ENCODE measurements around the gene TECTA. TPM values are rescaled to one million over a fixed set of nuclear protein-coding genes. Genes with fewer than 3 reads are reported as not detected.
"Not testable (repeated sequence)": the region's sequence is repeated elsewhere in the genome, so short reads cannot be mapped to it uniquely, and the experiment has no call there.

The TECTA gene
- polyA plus RNA-seq, 1 donor from 2014 or later: not detected

DNA sequence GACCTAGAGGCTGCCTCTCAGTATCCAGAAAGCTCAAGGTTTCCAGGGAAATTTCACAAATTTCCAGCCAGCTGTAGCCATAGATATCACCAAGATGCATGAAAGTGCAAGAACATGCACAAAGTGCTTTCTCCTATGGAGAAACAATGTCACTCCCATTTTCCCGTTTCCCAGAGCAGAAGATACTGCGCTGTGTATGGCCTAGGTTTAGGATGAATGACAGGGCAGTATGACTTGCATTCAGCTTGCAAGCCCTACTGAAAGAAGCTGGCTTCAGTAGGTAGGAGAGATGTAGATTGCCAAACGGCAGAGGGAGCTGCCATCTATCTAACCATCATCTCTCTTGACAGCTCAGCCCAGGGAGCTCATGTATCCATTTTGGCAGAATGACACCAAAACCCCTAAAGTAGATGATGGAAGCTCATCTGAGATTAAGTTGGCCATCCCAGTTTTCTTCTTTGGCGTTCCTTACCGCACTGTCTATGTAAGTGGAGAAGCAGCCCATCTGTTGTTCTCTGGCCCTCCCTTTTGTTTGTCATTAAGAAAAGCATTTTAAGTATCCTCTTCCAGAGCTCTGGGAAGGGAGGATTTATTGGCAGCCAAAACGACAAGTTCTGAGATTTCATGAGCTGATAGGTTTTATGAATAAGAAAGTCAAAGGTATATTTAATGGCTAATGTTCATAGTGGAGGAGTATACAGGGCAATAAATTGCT lies 4.6 kb downstream of the TECTA start:
- Mint-ChIP-seq H3K4me1 (no peaks in the 10 kb centered on the region), H3K27me3 (peaks cover 4% of the 10 kb centered on the region), H3K9me3 (no peaks in the 10 kb centered on the region), H3K4me3 (no peak overlapping the region), H3K36me3 (no peaks in the 10 kb centered on the region), H3K27ac (no peak overlapping the region)

DNA sequence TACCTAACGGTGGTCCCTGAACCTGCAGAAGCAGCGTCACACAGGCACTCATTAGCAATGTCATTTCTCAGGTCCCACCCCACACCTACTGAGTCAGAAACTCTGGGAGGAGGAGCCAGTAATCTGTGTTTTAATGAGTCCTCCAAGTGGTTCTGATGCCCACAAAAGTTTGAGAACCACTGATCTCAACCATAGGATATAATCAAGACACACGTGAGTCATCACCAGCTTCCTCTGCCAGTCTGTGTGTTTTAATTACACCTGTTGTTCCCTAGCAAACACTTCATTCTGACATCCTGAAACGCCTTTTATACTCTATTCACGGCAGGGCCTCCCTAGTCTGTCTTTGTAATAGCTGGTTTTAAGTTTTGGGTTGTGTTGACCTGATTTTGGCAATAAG lies 5.8 kb downstream of the TECTA start:
- H3K27me3 Mint-ChIP-seq: peaks cover 4% of the 10 kb centered on the region
- H3K4me1 Mint-ChIP-seq: no peaks in the 10 kb centered on the region
- no peaks in the 10 kb centered on the region for H3K9me3 Mint-ChIP-seq
- H3K4me3 Mint-ChIP-seq: no peak overlapping the region
- H3K27ac Mint-ChIP-seq: no peak overlapping the region
- no peaks in the 10 kb centered on the region for H3K36me3 Mint-ChIP-seq

DNA sequence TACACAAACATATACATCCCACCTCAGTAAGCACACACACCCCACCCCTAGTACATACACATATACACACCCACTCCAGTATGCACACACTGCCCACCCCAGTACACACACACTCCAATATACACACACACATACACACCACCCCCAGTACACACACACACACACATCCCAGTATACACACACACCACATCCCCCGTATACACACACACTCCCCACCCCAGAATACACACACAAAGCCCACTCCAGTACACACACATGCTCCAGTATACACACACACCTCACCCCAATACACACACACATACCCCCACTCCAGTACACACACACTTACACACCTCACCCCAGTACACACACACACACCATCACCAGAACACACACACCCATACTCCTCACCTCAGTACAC lies 7.4 kb downstream of the TECTA start:
- Mint-ChIP-seq H3K27me3 (peaks cover 4% of the 10 kb centered on the region), H3K4me3 (no peak overlapping the region), H3K36me3 (no peaks in the 10 kb centered on the region), H3K27ac (no peak overlapping the region), H3K9me3 (no peaks in the 10 kb centered on the region), H3K4me1 (peaks cover 0 to 6% (median 3%) of the 10 kb centered on the region in 3 donors)

GRCh38 chr11:121109471-121109870 lies 8.4 kb downstream of the TECTA start:
- Mint-ChIP-seq H3K4me1 (peaks cover 0 to 6% (median 3%) of the 10 kb centered on the region in 3 donors), H3K27ac (no peak overlapping the region), H3K27me3 (peaks cover 4% of the 10 kb centered on the region), H3K36me3 (no peaks in the 10 kb centered on the region), H3K9me3 (no peaks in the 10 kb centered on the region), H3K4me3 (no peak overlapping the region)

DNA sequence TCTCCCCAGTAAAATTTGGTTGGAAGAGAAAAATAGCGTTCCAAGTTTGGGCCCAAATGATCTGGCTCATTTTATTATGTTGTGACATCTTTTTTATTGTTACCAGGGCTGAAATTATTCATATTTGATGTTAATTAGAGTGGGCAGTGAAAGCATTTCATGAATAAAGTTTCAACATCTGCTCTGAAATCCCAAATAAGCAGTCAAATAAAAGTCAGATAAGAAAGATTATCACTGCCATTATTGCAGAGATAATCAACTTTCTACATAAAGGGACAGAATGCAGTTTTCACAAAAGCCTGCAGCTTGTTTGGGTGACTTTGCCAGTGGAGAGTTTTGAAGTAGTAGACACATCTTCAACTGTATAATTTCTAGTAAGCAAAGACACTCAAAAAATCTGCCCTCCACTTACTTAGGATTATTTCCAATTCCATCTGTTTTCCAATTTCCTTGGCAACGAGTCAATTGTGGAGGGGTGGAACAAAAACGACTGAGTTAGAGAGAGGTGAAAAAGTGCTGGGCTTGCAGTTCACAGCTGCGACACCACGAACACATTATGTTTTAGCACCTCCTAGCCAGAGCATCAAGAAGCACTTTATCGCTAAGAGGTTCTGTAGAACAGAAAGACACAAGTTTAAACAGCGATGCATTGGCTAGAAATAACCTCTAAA lies 9.0 kb downstream of the TECTA start:
- H3K36me3 Mint-ChIP-seq: no peaks in the 10 kb centered on the region
- H3K4me3 Mint-ChIP-seq: no peak overlapping the region
- H3K27ac Mint-ChIP-seq: no peak overlapping the region

DNA sequence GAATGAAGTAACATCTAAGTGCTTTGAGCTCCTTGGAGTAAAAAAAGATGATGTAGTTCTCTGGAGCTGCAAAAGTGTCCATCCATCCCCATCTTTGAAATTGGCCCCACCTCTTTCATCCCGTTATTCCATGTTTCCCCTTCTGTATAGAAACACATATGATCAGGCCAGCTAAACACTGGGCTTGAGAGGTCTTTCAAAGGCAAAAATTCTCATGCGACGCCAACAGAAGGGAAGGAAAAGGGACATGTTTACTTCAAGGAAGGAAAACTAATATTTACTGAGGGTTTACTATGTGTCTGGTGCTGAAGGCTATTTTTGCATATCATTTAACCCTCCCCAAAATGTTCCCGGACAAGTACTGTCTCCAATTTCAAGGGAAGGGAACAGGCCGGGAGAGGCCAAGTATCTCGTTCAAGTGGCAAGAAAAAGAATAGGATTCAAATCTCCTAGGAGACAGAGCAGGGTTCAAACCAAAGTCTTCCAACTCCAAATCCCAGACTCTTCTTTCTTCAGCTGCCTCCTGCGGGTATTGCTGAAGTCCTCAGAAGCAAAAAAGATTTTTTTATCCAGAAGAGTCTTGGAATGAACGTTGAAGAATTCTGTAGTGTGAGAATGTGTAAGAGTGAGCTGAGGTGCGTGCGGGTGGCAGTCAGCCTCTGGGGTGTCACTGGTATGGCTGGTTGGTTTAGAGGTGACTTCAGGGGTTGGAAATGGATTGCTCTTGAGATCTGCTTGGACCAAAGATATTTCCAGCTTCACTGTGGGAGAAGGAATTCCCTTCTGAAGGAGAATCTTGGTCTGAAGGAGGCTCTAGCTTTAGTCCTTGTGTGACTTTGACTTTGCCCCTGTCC lies 10.1 kb downstream of the TECTA start:
- Mint-ChIP-seq H3K4me1 (peaks cover 0 to 6% (median 3%) of the 10 kb centered on the region in 3 donors), H3K9me3 (peaks cover 0 to 1% (median 0%) of the 10 kb centered on the region in 3 donors), H3K27ac (no peak overlapping the region), H3K36me3 (peaks cover 1% of the 10 kb centered on the region), H3K4me3 (no peak overlapping the region), H3K27me3 (peaks cover under 1% of the 10 kb centered on the region)

More for the DNA sequence above, 9.0 kb downstream of the TECTA start:
- H3K4me1 Mint-ChIP-seq: peaks cover 0 to 6% (median 3%) of the 10 kb centered on the region in 3 donors
- no peaks in the 10 kb centered on the region for H3K9me3 Mint-ChIP-seq
- H3K27me3 Mint-ChIP-seq: peaks cover 4% of the 10 kb centered on the region

- no peaks in the 10 kb centered on the region for H3K27me3 Mint-ChIP-seq
- H3K9me3 Mint-ChIP-seq: peaks cover 0 to 1% (median 0%) of the 10 kb centered on the region in 3 donors
- H3K36me3 Mint-ChIP-seq: peaks cover 1% of the 10 kb centered on the region
- H3K4me1 Mint-ChIP-seq: peaks cover 0 to 6% (median 3%) of the 10 kb centered on the region in 3 donors
- no peak overlapping the region for H3K27ac Mint-ChIP-seq
- no peak overlapping the region for H3K4me3 Mint-ChIP-seq
Measured at GRCh38 chr11:121112498-121113455, 11.7 kb downstream of the TECTA start.

DNA sequence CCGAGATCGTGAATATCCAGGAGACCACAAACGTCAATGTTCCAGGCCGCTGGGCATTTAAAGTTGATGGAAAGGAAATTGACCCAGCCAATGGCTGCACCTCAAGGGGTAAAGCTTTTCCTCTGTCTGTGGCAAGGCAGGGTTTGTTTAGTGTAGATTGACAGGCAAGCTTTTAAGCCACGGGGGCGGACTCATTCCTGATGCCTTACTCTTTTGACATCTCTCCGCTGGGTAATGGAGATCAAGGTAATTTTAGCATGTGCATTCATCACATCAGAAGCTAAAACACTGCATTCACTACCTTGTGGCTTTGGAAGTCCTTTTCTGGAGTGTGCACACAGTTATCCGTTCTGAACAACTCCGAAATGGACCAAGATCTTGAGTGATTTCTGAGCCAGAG lies 12.6 kb downstream of the TECTA start:
- Mint-ChIP-seq H3K27me3 (peaks cover 4% of the 10 kb centered on the region), H3K4me3 (no peak overlapping the region), H3K4me1 (peaks cover 0 to 6% (median 3%) of the 10 kb centered on the region in 3 donors), H3K9me3 (peaks cover 0 to 1% (median 0%) of the 10 kb centered on the region in 3 donors), H3K36me3 (peaks cover 1% of the 10 kb centered on the region), H3K27ac (no peak overlapping the region)

DNA sequence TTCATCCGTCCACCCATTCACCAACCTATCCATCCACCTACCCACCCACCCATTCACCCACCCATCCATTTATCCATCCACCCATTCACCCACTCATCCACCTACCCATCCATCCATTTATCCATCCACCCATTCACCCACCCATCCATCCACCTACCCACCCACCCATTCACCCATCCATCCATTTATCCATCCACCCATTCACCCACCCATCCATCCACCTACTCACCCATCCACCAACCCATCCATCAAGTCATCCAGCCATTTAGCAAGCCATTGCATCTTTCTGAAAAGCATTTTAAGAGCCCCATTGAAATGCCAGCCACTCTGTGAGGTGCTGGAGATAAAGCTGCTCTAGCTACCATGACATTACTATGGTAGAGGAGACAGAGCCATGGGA lies 14.0 kb downstream of the TECTA start:
- H3K27me3 Mint-ChIP-seq, H3K4me1 Mint-ChIP-seq, H3K9me3 Mint-ChIP-seq, H3K36me3 Mint-ChIP-seq, H3K4me3 Mint-ChIP-seq, H3K27ac Mint-ChIP-seq: not testable (repeated sequence)

DNA sequence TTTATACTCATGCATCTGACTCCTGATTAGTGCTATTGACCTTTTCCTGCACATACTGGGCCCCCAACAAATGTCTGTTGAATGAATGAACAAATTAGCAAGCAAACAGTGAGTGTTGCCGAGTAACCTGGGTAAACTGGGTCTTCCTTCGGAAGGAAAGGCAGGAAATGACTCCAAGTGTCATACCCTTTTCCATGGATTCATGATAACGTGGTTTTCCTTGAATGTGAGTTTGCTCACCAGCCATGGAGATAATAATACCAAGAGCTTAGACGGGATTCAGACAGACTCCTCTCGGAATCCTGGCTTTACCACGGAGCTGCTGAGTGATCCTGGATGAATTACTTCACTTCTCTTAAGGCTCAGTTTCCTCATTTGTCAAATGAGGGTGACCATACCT lies 16.7 kb downstream of the TECTA start:
- no peak overlapping the region for H3K27ac Mint-ChIP-seq
- peaks cover 0 to under 1% (median 0%) of the 10 kb centered on the region in 3 donors for H3K4me1 Mint-ChIP-seq
- no peak overlapping the region for H3K4me3 Mint-ChIP-seq
- peaks cover 4% of the 10 kb centered on the region for H3K27me3 Mint-ChIP-seq
- peaks cover 1% of the 10 kb centered on the region for H3K36me3 Mint-ChIP-seq
- H3K9me3 Mint-ChIP-seq: peaks cover 0 to 9% (median 1%) of the 10 kb centered on the region in 3 donors

- no peak overlapping the region for H3K4me3 Mint-ChIP-seq
- H3K4me1 Mint-ChIP-seq: no peaks in the 10 kb centered on the region
- H3K9me3 Mint-ChIP-seq: peaks cover 0 to 12% (median 1%) of the 10 kb centered on the region in 3 donors
Measured at GRCh38 chr11:121119440-121119839, 18.4 kb downstream of the TECTA start.

DNA sequence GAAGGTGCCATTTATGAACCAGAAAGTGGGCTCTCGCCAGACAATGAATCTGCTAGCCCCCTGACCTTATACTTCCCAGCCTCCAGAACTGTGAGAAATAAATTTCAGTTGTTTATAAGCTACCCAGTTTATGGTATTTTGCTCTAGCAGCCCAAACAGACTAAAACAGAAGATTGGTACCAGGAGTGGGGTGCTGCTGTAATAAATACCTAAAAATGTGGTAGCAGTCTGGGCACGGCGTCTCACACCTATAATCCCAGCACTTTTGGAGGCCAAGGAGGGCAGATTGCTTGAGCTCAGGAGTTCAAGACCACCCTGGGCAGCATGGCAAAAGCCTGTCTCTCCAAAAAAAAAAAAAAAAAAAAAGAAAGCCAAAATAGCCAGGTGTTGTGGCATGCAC lies 21.3 kb downstream of the TECTA start:
- Mint-ChIP-seq H3K27me3 (peaks cover 17% of the 10 kb centered on the region), H3K36me3 (no peaks in the 10 kb centered on the region), H3K9me3 (peaks cover 0 to 12% (median 0%) of the 10 kb centered on the region in 3 donors), H3K27ac (no peak overlapping the region), H3K4me3 (no peak overlapping the region), H3K4me1 (no peaks in the 10 kb centered on the region)

More at GRCh38 chr11:121119440-121119839, 18.4 kb downstream of the TECTA start:
- peaks cover 7% of the 10 kb centered on the region for H3K27me3 Mint-ChIP-seq
- H3K36me3 Mint-ChIP-seq: peaks cover 1% of the 10 kb centered on the region
- no peak overlapping the region for H3K27ac Mint-ChIP-seq

DNA sequence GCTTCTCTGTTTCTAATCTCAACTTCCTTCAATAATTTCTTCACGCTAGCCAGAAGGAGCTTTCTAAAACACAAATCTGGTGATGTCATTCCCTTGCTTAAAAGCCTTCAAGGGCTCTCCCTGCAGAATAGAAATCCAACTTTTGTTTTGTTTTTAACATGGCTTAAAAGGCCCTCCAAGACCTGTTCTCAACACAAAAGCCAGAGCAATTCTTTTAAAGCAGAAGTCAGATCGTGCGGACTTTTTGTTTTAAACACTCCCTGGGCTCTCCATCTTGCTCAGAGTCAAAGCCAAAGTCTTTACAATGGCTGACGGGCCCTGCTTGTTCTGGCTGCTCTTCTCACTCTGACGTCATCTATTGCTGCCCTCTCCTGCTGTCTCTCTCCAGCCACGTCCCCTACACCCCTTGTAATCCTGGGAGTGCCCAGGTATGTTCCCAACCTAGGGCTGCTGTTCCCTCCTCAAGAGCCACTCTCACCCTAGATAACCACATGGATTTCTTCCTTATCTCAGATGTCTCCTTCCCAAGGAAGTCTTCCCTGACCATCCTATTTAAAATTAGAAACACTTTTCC lies 22.5 kb downstream of the TECTA start:
- Mint-ChIP-seq H3K27me3 (peaks cover 15% of the 10 kb centered on the region), H3K36me3 (no peaks in the 10 kb centered on the region), H3K4me1 (no peaks in the 10 kb centered on the region), H3K4me3 (no peak overlapping the region), H3K9me3 (peaks cover 0 to 12% (median 0%) of the 10 kb centered on the region in 3 donors), H3K27ac (no peak overlapping the region)

- Mint-ChIP-seq H3K4me1 (peaks cover 0 to 1% (median 0%) of the 10 kb centered on the region in 3 donors), H3K4me3 (no peak overlapping the region), H3K27me3 (peaks cover 17% of the 10 kb centered on the region), H3K9me3 (peaks cover 0 to 4% (median 0%) of the 10 kb centered on the region in 3 donors), H3K36me3 (no peaks in the 10 kb centered on the region), H3K27ac (no peak overlapping the region)
Measured at GRCh38 chr11:121127809-121128208, 26.8 kb downstream of the TECTA start.

All from IgD-negative memory B cell (primary cell).